Astrocyte of the spinal cord (primary cell): ENCODE measurements around the gene KRT33A.

Experiments
- DNase-seq: peaks from one replicate; pipeline ENCODE4 v3.0.0; 2011; ENCODE audit warnings: low read depth, low spot score
- H3K4me3 ChIP-seq: 2 replicates; pipeline ENCODE4 v1.5.1; 2011; ENCODE audit warnings: low read depth, mild to moderate bottlenecking, low read length, moderate library complexity
- in situ Hi-C: cut with HindIII; loops from 2 replicates; pipeline ENCODE4 v1.10.0; 2017; ENCODE audit warnings: low sequenced_read_pairs
- TF ChIP-seq, protein P1 (sequence below): IDR thresholded peaks from 2 replicates; pipeline ENCODE4 v1.5.1; 2012; ENCODE audit warnings: low read depth, mild to moderate bottlenecking, low read length, inconsistent platforms

KRT33A gene

DNA sequence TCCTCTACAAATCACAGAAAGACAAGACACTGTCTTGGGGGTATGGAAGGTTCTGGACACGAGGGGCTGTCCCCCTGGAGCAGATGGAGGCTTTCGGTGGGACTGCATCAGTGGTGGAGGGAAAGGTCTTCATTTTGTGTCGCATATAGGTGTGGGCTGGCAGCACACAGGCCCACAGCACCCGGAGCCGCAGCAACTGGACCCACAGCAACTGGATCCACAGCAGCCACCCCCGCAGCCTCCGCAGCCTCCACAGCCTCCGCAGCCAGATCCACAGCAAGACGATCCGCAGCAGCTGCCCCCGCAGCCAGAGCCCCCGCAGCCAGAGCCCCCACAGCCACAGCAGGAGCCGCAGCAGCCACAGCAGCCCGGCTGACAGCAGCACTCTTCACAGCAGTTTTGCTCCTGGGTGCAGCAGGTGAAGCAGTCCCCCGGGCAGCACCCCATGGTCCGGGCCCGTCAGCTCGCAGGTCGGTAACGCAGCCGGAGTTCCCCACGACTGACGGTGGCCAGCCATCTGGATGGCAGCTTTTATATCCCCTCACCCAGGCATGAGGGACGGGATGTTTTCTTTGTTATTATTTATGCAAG is 35.3 kb downstream of the KRT33A start, which contains the start of gene KRTAP17-1:
KRTAP17-1 (minus strand) TSS at position 507 of the 591 bp plus-strand sequence; CDS start at position 447, 60 bp downstream.
- H3K4me3 ChIP-seq: no peak within 1 kb of the TSS
- DNase-seq: no peak
- TF ChIP-seq, protein P1, sequence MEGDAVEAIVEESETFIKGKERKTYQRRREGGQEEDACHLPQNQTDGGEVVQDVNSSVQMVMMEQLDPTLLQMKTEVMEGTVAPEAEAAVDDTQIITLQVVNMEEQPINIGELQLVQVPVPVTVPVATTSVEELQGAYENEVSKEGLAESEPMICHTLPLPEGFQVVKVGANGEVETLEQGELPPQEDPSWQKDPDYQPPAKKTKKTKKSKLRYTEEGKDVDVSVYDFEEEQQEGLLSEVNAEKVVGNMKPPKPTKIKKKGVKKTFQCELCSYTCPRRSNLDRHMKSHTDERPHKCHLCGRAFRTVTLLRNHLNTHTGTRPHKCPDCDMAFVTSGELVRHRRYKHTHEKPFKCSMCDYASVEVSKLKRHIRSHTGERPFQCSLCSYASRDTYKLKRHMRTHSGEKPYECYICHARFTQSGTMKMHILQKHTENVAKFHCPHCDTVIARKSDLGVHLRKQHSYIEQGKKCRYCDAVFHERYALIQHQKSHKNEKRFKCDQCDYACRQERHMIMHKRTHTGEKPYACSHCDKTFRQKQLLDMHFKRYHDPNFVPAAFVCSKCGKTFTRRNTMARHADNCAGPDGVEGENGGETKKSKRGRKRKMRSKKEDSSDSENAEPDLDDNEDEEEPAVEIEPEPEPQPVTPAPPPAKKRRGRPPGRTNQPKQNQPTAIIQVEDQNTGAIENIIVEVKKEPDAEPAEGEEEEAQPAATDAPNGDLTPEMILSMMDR: no peak
- in situ Hi-C loops: no loop called here

GRCh38 chr17:41311111-41311510 is 39.5 kb downstream of the KRT33A start:
- in situ Hi-C loops: no loop called here
- no peak for DNase-seq
- H3K4me3 ChIP-seq: no peak overlapping the region
- TF ChIP-seq, protein P1: no peak

DNA sequence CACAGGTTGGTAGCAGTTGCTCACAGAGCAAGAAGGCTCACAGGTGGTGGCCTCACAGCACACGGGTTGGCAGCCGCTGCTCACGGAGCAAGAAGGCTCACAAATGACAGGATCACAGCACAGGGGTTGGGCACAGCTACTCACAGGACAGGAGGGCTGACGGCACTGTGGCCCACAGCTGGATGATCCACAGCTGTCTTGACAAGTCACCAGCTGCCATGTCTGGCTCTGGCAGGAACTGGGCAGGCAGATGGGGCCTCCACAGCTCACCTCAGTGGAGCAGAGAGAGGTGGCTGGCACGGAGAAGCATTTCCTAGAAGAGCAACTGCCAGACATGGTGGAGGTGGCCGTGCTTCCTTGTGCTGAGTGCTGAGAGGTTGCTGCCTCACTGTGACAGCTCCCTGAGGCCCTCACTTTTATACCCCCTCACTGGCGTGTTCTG is 41.7 kb downstream of the KRT33A start, which contains the start of gene KRTAP16-1:
KRTAP16-1 (minus strand) TSS at position 392 of the 442 bp plus-strand sequence; CDS start at position 336, 56 bp downstream.
- TF ChIP-seq, protein P1: no peak
- no peak within 1 kb of the TSS for H3K4me3 ChIP-seq
- DNase-seq: no peak
- in situ Hi-C loops: no loop called here

GRCh38 chr17:41308251-41308917 is 42.2 kb downstream of the KRT33A start:
- in situ Hi-C loops: no loop called here
- no peak overlapping the region for H3K4me3 ChIP-seq
- DNase-seq: no peak
- TF ChIP-seq, protein P1: no peak

DNA sequence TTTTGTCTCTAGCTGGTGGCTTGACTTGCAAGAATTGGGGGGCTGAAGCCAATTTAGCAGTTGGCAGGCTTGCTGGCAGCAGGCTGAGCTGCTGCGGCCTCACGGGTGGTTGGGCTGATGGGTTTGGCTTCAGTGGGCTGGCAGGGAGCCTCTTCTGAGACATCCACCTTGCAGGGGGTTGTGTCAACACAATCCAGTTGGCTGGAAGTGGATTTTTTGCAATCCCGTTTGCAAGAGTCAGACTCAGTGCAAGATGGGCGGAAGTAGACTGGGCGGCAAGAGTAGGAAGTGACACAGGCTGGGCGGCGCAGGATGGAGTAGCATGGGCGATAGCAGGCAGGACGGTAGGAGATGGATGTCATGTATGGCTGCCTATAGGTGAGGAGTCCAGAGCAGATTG is 43.0 kb downstream of the KRT33A start:
- TF ChIP-seq, protein P1: no peak
- DNase-seq: peak; percentile 63
- in situ Hi-C loops: no loop called here
- H3K4me3 ChIP-seq: no peak overlapping the region

GRCh38 chr17:41304091-41304490 is 46.5 kb downstream of the KRT33A start:
- no peak overlapping the region for H3K4me3 ChIP-seq
- TF ChIP-seq, protein P1: no peak
- in situ Hi-C loops: no loop called here
- no peak for DNase-seq
